Measurements from ENCODE around the gene SLC35F5.

DNA sequence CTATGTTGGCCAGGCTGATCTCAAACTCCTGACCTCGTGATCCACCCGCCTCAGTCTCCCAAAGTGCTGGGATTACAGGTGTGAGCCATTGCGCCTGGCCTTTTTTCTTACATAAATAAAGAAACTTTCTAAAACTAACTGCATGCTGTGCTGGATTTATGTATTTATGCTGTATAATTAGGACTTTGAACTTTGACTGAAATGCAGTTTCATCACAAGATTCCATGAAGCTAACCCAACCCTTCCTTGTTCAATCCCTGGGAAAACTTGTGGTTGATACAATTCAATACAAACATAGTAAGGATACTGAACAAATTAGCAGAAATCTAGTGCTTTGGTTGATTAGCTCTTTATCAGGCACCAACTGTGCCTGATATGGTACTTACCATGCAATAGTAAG, 20.9 kb upstream of the SLC35F5 start:
- TF ChIP-seq EZH2phosphoT487 (IDR thresholded peaks at IDR 0.05; ENCODE audit: unreplicated experiment) (no peak), POLR2AphosphoS5 (IDR thresholded peaks at IDR 0.05; ENCODE audit: low read depth) (no peak), JUNB (IDR thresholded peaks at IDR 0.05; ENCODE audit: unreplicated experiment) (no peak), EZH2 (IDR thresholded peaks at IDR 0.05; ENCODE audit: low read depth, unreplicated experiment) (no peak), ZNF114 (CRISPR knock-in tag; IDR thresholded peaks at IDR 0.05) (no peak), ZNF462 (CRISPR knock-in tag; IDR thresholded peaks at IDR 0.05) (no peak), CREB1 (CRISPR knock-in tag; IDR thresholded peaks at IDR 0.05; ENCODE audit: low read depth) (no peak), NANOG (IDR thresholded peaks at IDR 0.05; ENCODE audit: borderline replicate concordance) (no peak)
- TF ChIP-seq, protein P1, sequence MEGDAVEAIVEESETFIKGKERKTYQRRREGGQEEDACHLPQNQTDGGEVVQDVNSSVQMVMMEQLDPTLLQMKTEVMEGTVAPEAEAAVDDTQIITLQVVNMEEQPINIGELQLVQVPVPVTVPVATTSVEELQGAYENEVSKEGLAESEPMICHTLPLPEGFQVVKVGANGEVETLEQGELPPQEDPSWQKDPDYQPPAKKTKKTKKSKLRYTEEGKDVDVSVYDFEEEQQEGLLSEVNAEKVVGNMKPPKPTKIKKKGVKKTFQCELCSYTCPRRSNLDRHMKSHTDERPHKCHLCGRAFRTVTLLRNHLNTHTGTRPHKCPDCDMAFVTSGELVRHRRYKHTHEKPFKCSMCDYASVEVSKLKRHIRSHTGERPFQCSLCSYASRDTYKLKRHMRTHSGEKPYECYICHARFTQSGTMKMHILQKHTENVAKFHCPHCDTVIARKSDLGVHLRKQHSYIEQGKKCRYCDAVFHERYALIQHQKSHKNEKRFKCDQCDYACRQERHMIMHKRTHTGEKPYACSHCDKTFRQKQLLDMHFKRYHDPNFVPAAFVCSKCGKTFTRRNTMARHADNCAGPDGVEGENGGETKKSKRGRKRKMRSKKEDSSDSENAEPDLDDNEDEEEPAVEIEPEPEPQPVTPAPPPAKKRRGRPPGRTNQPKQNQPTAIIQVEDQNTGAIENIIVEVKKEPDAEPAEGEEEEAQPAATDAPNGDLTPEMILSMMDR (conservative IDR thresholded peaks at IDR 0.05; ENCODE audit: low read depth in 2 of 2): no peak
- TF ChIP-seq, protein P2, sequence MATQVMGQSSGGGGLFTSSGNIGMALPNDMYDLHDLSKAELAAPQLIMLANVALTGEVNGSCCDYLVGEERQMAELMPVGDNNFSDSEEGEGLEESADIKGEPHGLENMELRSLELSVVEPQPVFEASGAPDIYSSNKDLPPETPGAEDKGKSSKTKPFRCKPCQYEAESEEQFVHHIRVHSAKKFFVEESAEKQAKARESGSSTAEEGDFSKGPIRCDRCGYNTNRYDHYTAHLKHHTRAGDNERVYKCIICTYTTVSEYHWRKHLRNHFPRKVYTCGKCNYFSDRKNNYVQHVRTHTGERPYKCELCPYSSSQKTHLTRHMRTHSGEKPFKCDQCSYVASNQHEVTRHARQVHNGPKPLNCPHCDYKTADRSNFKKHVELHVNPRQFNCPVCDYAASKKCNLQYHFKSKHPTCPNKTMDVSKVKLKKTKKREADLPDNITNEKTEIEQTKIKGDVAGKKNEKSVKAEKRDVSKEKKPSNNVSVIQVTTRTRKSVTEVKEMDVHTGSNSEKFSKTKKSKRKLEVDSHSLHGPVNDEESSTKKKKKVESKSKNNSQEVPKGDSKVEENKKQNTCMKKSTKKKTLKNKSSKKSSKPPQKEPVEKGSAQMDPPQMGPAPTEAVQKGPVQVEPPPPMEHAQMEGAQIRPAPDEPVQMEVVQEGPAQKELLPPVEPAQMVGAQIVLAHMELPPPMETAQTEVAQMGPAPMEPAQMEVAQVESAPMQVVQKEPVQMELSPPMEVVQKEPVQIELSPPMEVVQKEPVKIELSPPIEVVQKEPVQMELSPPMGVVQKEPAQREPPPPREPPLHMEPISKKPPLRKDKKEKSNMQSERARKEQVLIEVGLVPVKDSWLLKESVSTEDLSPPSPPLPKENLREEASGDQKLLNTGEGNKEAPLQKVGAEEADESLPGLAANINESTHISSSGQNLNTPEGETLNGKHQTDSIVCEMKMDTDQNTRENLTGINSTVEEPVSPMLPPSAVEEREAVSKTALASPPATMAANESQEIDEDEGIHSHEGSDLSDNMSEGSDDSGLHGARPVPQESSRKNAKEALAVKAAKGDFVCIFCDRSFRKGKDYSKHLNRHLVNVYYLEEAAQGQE (IDR thresholded peaks at IDR 0.05; ENCODE audit: unreplicated experiment): no peak
- TF ChIP-seq, protein P3, sequence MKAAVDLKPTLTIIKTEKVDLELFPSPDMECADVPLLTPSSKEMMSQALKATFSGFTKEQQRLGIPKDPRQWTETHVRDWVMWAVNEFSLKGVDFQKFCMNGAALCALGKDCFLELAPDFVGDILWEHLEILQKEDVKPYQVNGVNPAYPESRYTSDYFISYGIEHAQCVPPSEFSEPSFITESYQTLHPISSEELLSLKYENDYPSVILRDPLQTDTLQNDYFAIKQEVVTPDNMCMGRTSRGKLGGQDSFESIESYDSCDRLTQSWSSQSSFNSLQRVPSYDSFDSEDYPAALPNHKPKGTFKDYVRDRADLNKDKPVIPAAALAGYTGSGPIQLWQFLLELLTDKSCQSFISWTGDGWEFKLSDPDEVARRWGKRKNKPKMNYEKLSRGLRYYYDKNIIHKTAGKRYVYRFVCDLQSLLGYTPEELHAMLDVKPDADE (IDR thresholded peaks at IDR 0.05): no peak

All from GM23338 (cell line).